DND-41 (cell line): ENCODE results near the gene MIAT.

Source experiments
- EZH2 ChIP-seq: IDR thresholded peaks from 3 replicates; pipeline ENCODE4 v1.6.1; 2012; ENCODE audit warnings: borderline replicate concordance, low read depth, mild to moderate bottlenecking, moderate library complexity, low read length, inconsistent platforms; ENCODE audit not compliant: severe bottlenecking
- TF ChIP-seq, protein P1 (sequence below): IDR thresholded peaks from 2 replicates; pipeline ENCODE4 v1.5.1; 2012; ENCODE audit warnings: borderline replicate concordance, low read length, moderate library complexity, mild to moderate bottlenecking; ENCODE audit not compliant: poor library complexity, severe bottlenecking; ENCODE audit errors: extremely low read depth

GRCh38 chr22:26619510-26619909 lies 37.9 kb upstream of the MIAT start:
- TF ChIP-seq, protein P1, sequence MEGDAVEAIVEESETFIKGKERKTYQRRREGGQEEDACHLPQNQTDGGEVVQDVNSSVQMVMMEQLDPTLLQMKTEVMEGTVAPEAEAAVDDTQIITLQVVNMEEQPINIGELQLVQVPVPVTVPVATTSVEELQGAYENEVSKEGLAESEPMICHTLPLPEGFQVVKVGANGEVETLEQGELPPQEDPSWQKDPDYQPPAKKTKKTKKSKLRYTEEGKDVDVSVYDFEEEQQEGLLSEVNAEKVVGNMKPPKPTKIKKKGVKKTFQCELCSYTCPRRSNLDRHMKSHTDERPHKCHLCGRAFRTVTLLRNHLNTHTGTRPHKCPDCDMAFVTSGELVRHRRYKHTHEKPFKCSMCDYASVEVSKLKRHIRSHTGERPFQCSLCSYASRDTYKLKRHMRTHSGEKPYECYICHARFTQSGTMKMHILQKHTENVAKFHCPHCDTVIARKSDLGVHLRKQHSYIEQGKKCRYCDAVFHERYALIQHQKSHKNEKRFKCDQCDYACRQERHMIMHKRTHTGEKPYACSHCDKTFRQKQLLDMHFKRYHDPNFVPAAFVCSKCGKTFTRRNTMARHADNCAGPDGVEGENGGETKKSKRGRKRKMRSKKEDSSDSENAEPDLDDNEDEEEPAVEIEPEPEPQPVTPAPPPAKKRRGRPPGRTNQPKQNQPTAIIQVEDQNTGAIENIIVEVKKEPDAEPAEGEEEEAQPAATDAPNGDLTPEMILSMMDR = no peak
- TF ChIP-seq EZH2 = no peak
